MM.1S (cell line): ENCODE results near the gene DCLRE1A.
"Not testable (repeated sequence)": the region's sequence is repeated elsewhere in the genome, so short reads cannot be mapped to it uniquely, and the experiment has no call there.

Experiments used
- DNase-seq: peaks from one replicate; pipeline ENCODE4 v3.0.0-alpha.2; 2015
- H2AFZ ChIP-seq: fragments of 300-600 bp; sonication (generic); 2 replicates; pipeline ENCODE4 v1.6.0; 2016; ENCODE audit warnings: antibody characterized with exemption, low read length
- H3F3A ChIP-seq: fragments of 300-600 bp; sonication (generic); 2 replicates; pipeline ENCODE4 v1.6.1; 2016; ENCODE audit warnings: mild to moderate bottlenecking, antibody characterized with exemption, low read length, moderate library complexity, mixed read lengths; ENCODE audit not compliant: insufficient read depth
- H3K27ac ChIP-seq: fragments of 300-600 bp; sonication (generic); 2 replicates; pipeline ENCODE4 v1.5.1; 2016; ENCODE audit warnings: mild to moderate bottlenecking, low read length
- H3K27me3 ChIP-seq: fragments of 300-600 bp; sonication (generic); replicated peaks from 2 replicates; pipeline ENCODE4 v1.6.0; 2016; ENCODE audit warnings: low read length; ENCODE audit not compliant: insufficient read depth
- H3K36me3 ChIP-seq: fragments of 300-600 bp; sonication (generic); replicated peaks from 2 replicates; pipeline ENCODE4 v1.6.1; 2016; ENCODE audit warnings: mild to moderate bottlenecking, low read length, mixed read lengths; ENCODE audit not compliant: insufficient read depth
- H3K4me1 ChIP-seq: fragments of 300-600 bp; sonication (generic); 2 replicates; pipeline ENCODE4 v1.6.1; 2016; ENCODE audit warnings: low read length, mixed read lengths
- H3K4me2 ChIP-seq: fragments of 300-600 bp; sonication (generic); 2 replicates; pipeline ENCODE4 v1.6.0; 2016; ENCODE audit warnings: low read depth, low read length
- H3K4me3 ChIP-seq: fragments of 300-600 bp; sonication (generic); 2 replicates; pipeline ENCODE4 v1.5.1; 2016; ENCODE audit warnings: low read length, mixed read lengths
- H3K79me2 ChIP-seq: fragments of 300-600 bp; sonication (generic); 2 replicates; pipeline ENCODE4 v1.6.1; 2016; ENCODE audit warnings: mixed run types, low read length, mixed read lengths
- H3K9ac ChIP-seq: fragments of 300-600 bp; sonication (generic); 2 replicates; pipeline ENCODE4 v1.6.1; 2016; ENCODE audit warnings: low read length, mixed read lengths
- H3K9me2 ChIP-seq: fragments of 300-600 bp; sonication (generic); replicated peaks from 2 replicates; pipeline ENCODE4 v1.6.1; 2016; ENCODE audit warnings: mild to moderate bottlenecking, low read length, mixed read lengths; ENCODE audit not compliant: insufficient read depth
- H3K9me3 ChIP-seq: fragments of 300-600 bp; sonication (generic); replicated peaks from 2 replicates; pipeline ENCODE4 v1.6.1; 2016; ENCODE audit warnings: mild to moderate bottlenecking, low read length, mixed read lengths; ENCODE audit not compliant: insufficient read depth
- H4K20me1 ChIP-seq: fragments of 300-600 bp; sonication (generic); 2 replicates; pipeline ENCODE4 v1.6.1; 2016; ENCODE audit warnings: mild to moderate bottlenecking, low read length, moderate library complexity, mixed read lengths; ENCODE audit not compliant: insufficient read depth
- CTCF ChIP-seq: fragments of 300-600 bp; sonication (generic); IDR thresholded peaks from 2 replicates; pipeline ENCODE4 v1.5.1; 2016; ENCODE audit warnings: antibody characterized with exemption, low read length, mixed read lengths
- EZH2 ChIP-seq: fragments of 300-600 bp; sonication (generic); optimal IDR thresholded peaks from 2 replicates; pipeline ENCODE3; 2017; ENCODE audit warnings: low read depth, mild to moderate bottlenecking, antibody characterized with exemption, low read length, mixed read lengths
- EZH2phosphoT487 ChIP-seq: fragments of 300-600 bp; sonication (generic); IDR thresholded peaks from 2 replicates; pipeline ENCODE4 v1.6.1; 2018; ENCODE audit warnings: antibody characterized with exemption, low read length

DCLRE1A gene

GRCh38 chr10:113843972-113844485 is 9.9 kb downstream of the DCLRE1A start:
- Histone ChIP-seq H3K27ac (no peak overlapping the region), H3K9me3 (no peaks in the 10 kb centered on the region), H3K36me3 (no peaks in the 10 kb centered on the region; the same call in 1 of the 2 replicates), H4K20me1 (no peaks in the 10 kb centered on the region), H3K27me3 (no peaks in the 10 kb centered on the region), H3K9me2 (no peaks in the 10 kb centered on the region), H3K4me2 (no peak overlapping the region), H3F3A (no peaks in the 10 kb centered on the region), H3K9ac (no peak overlapping the region), H3K4me3 (no peak overlapping the region), H2AFZ (no peak overlapping the region), H3K4me1 (peaks cover 11% of the 10 kb centered on the region), H3K79me2 (no peaks in the 10 kb centered on the region)
- TF ChIP-seq EZH2phosphoT487, result no peak
- TF ChIP-seq CTCF, result no peak
- no peak for TF ChIP-seq EZH2
- no peak for DNase-seq

GRCh38 chr10:113842171-113842570 is 11.7 kb downstream of the DCLRE1A start:
- Histone ChIP-seq H3K4me1 (peaks cover 11% of the 10 kb centered on the region), H2AFZ (no peak overlapping the region), H3K36me3 (no peaks in the 10 kb centered on the region; the same call in 1 of the 2 replicates), H3K4me2 (no peak overlapping the region), H3K27ac (no peak overlapping the region), H3K79me2 (no peaks in the 10 kb centered on the region), H3K4me3 (no peak overlapping the region), H3K9ac (no peak overlapping the region), H3K27me3 (no peaks in the 10 kb centered on the region), H3K9me2 (no peaks in the 10 kb centered on the region), H4K20me1 (no peaks in the 10 kb centered on the region), H3F3A (no peaks in the 10 kb centered on the region), H3K9me3 (no peaks in the 10 kb centered on the region)
- no peak for TF ChIP-seq CTCF
- TF ChIP-seq EZH2phosphoT487, result no peak
- no peak for TF ChIP-seq EZH2
- no peak for DNase-seq

- H3K9me3 ChIP-seq, H2AFZ ChIP-seq, H3K9ac ChIP-seq, H3K27me3 ChIP-seq, H4K20me1 ChIP-seq, H3K4me1 ChIP-seq, H3K79me2 ChIP-seq, H3K27ac ChIP-seq, H3K36me3 ChIP-seq, DNase-seq, H3K9me2 ChIP-seq, H3F3A ChIP-seq, H3K4me2 ChIP-seq, H3K4me3 ChIP-seq: not testable (repeated sequence)
These were observed 25.3 kb downstream of the DCLRE1A start for GRCh38 chr10:113828567-113828966.

GRCh38 chr10:113825791-113826190 is 28.1 kb downstream of the DCLRE1A start:
- H3K9me2 ChIP-seq, result no peaks in the 10 kb centered on the region
- H4K20me1 ChIP-seq, result no peaks in the 10 kb centered on the region
- H3K79me2 ChIP-seq, result no peaks in the 10 kb centered on the region
- H3F3A ChIP-seq, result no peaks in the 10 kb centered on the region
- no peak for DNase-seq
- no peaks in the 10 kb centered on the region for H3K27me3 ChIP-seq
- H3K36me3 ChIP-seq, result no peaks in the 10 kb centered on the region
- no peak overlapping the region for H3K4me3 ChIP-seq
- no peak overlapping the region for H3K27ac ChIP-seq
- no peak overlapping the region for H2AFZ ChIP-seq
- H3K9ac ChIP-seq, result no peak overlapping the region
- no peak overlapping the region for H3K4me2 ChIP-seq
- TF ChIP-seq CTCF (no peak), EZH2phosphoT487 (no peak), EZH2 (no peak)
- no peaks in the 10 kb centered on the region for H3K4me1 ChIP-seq
- H3K9me3 ChIP-seq, result no peaks in the 10 kb centered on the region
